ENCODE results near the gene SGCG.
"Not testable (repeated sequence)": the region's sequence is repeated elsewhere in the genome, so short reads cannot be mapped to it uniquely, and the experiment has no call there.

The SGCG gene, protein sequence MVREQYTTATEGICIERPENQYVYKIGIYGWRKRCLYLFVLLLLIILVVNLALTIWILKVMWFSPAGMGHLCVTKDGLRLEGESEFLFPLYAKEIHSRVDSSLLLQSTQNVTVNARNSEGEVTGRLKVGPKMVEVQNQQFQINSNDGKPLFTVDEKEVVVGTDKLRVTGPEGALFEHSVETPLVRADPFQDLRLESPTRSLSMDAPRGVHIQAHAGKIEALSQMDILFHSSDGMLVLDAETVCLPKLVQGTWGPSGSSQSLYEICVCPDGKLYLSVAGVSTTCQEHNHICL

GRCh38 chr13:23180711-23181110 is at the start of gene SGCG:
Gene SGCG, plus strand, starts transcription at chr13:23180979. Its CDS starts 22,716 bp downstream, at chr13:23203695.
- Histone ChIP-seq H3K27ac (ENCODE audit: low read length) (no peak within 1 kb of the TSS), H3K27me3 (ENCODE audit: insufficient read depth, low read length) (no peaks in the 10 kb centered on the region), H3K4me3 (ENCODE audit: low read length) (no peak within 1 kb of the TSS), H3K36me3 (ENCODE audit: insufficient read depth, low read depth, low read length) (no peaks in the 10 kb centered on the region), H3K4me1 (ENCODE audit: insufficient read depth, low read length) (no peaks in the 10 kb centered on the region), H3K9me3 (ENCODE audit: insufficient read depth, low read depth, low read length) (no peaks in the 10 kb centered on the region), H3K9ac (ENCODE audit: low read depth, low read length) (no peak within 1 kb of the TSS)

DNA sequence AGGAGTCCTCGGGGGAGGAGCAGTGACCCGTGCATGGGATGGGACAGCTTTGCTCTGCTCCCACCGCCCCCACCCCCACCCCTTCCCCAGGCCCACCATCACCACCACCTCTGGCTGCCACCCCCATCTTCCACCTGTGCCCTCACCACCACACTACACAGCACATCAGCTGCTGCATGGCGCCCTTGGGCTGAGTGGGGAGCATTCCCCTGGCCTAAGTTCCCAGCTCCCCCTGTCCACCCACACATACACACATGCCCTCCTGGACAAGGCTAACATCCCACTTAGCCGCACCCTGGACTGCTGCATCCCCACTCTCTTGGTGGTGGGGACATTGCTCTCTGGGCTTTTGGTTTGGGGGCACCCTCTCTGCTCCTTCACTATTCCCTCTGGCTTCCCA is 46.2 kb upstream of the SGCG start:
- no peaks in the 10 kb centered on the region for H3K9me3 ChIP-seq (ENCODE audit: insufficient read depth, low read depth, low read length)
- H3K4me1 ChIP-seq (ENCODE audit: insufficient read depth, low read length) = no peaks in the 10 kb centered on the region
- H3K36me3 ChIP-seq (ENCODE audit: insufficient read depth, low read depth, low read length) = no peaks in the 10 kb centered on the region
- H3K27me3 ChIP-seq (ENCODE audit: insufficient read depth, low read length) = no peaks in the 10 kb centered on the region
- H3K27ac ChIP-seq (ENCODE audit: low read length) = no peak overlapping the region
- no peak overlapping the region for H3K9ac ChIP-seq (ENCODE audit: low read depth, low read length)
- H3K4me3 ChIP-seq (ENCODE audit: low read length) = no peak overlapping the region

GRCh38 chr13:23140492-23140891 is 40.3 kb upstream of the SGCG start:
- no peaks in the 10 kb centered on the region for H3K27me3 ChIP-seq (ENCODE audit: insufficient read depth, low read length)
- H3K9ac ChIP-seq (ENCODE audit: low read depth, low read length) = no peak overlapping the region
- H3K4me1 ChIP-seq (ENCODE audit: insufficient read depth, low read length) = no peaks in the 10 kb centered on the region

GRCh38 chr13:23141964-23142363 is 38.8 kb upstream of the SGCG start:
- Histone ChIP-seq H3K9me3 (ENCODE audit: insufficient read depth, low read depth, low read length) (peaks cover 7% of the 10 kb centered on the region; the same call in 1 of the 2 replicates), H3K9ac (ENCODE audit: low read depth, low read length) (no peak overlapping the region), H3K36me3 (ENCODE audit: insufficient read depth, low read depth, low read length) (no peaks in the 10 kb centered on the region), H3K27me3 (ENCODE audit: insufficient read depth, low read length) (no peaks in the 10 kb centered on the region), H3K4me1 (ENCODE audit: insufficient read depth, low read length) (no peaks in the 10 kb centered on the region), H3K4me3 (ENCODE audit: low read length) (no peak overlapping the region), H3K27ac (ENCODE audit: low read length) (no peak overlapping the region)

More at GRCh38 chr13:23140492-23140891, 40.3 kb upstream of the SGCG start:
- Histone ChIP-seq H3K36me3 (ENCODE audit: insufficient read depth, low read depth, low read length) (no peaks in the 10 kb centered on the region), H3K9me3 (ENCODE audit: insufficient read depth, low read depth, low read length) (peaks cover 7% of the 10 kb centered on the region; the same call in 1 of the 2 replicates), H3K27ac (ENCODE audit: low read length) (no peak overlapping the region), H3K4me3 (ENCODE audit: low read length) (no peak overlapping the region)

- not testable (repeated sequence) for H3K27me3 ChIP-seq (ENCODE audit: insufficient read depth, low read length); H3K9ac ChIP-seq (ENCODE audit: low read depth, low read length); H3K4me1 ChIP-seq (ENCODE audit: insufficient read depth, low read length); H3K9me3 ChIP-seq (ENCODE audit: insufficient read depth, low read depth, low read length); H3K4me3 ChIP-seq (ENCODE audit: low read length); H3K36me3 ChIP-seq (ENCODE audit: insufficient read depth, low read depth, low read length); H3K27ac ChIP-seq (ENCODE audit: low read length)
These were observed 38.2 kb upstream of the SGCG start for GRCh38 chr13:23142607-23143006.

- Histone ChIP-seq H3K27me3 (ENCODE audit: insufficient read depth, low read length) (no peaks in the 10 kb centered on the region), H3K4me1 (ENCODE audit: insufficient read depth, low read length) (no peaks in the 10 kb centered on the region), H3K4me3 (ENCODE audit: low read length) (no peak overlapping the region), H3K9ac (ENCODE audit: low read depth, low read length) (no peak overlapping the region), H3K36me3 (ENCODE audit: insufficient read depth, low read depth, low read length) (no peaks in the 10 kb centered on the region), H3K27ac (ENCODE audit: low read length) (no peak overlapping the region), H3K9me3 (ENCODE audit: insufficient read depth, low read depth, low read length) (peaks cover 7% of the 10 kb centered on the region; the same call in 1 of the 2 replicates)
These were observed 36.3 kb upstream of the SGCG start for GRCh38 chr13:23144431-23144830.

- Histone ChIP-seq H3K27me3 (ENCODE audit: insufficient read depth, low read length) (no peaks in the 10 kb centered on the region), H3K9ac (ENCODE audit: low read depth, low read length) (no peak overlapping the region), H3K36me3 (ENCODE audit: insufficient read depth, low read depth, low read length) (no peaks in the 10 kb centered on the region), H3K4me3 (ENCODE audit: low read length) (no peak overlapping the region), H3K9me3 (ENCODE audit: insufficient read depth, low read depth, low read length) (peaks cover 7% of the 10 kb centered on the region; the same call in 1 of the 2 replicates), H3K4me1 (ENCODE audit: insufficient read depth, low read length) (no peaks in the 10 kb centered on the region), H3K27ac (ENCODE audit: low read length) (no peak overlapping the region)
These were observed 34.8 kb upstream of the SGCG start for GRCh38 chr13:23146006-23146405.

DNA sequence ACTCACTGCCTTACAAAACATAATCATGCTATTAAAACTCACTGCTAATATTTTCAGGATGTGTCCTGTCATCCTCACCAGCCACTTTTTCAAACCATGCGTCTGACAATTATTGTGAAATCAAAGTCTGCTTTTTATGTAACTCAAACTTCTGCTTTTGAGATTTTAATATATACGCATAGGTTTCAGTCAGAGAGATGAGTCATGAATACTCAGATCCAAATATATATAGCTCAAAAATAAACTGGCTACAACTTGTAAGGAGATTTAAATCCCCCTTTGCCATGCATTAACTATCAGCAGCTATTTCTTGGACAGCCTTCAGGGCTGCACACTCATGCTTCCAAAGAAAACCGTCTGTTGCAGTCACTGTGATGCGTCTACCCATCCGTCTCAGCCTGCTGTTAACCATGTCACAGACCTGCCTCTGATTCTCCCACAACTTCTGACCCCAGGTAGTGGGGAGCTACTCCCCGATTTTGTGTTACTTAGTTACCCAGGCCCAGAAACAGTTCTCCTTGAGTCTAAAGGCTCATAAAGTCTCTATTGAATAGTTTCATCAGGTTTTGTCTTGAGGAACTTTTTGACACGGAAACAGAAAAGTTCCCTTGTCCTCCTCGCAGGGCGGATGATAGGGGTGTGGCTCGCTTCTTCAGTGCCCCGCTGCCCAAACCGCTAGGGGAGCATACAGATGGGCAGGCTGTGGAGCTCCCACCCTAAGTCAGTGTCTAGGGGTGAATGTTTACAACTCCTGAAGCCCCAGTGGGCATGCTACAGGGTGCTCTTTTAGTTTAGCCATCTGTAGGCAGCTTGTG is 33.8 kb upstream of the SGCG start:
- Histone ChIP-seq H3K9ac (ENCODE audit: low read depth, low read length) (no peak overlapping the region), H3K27ac (ENCODE audit: low read length) (no peak overlapping the region), H3K27me3 (ENCODE audit: insufficient read depth, low read length) (no peaks in the 10 kb centered on the region)

GRCh38 chr13:23147827-23148226 is 33.0 kb upstream of the SGCG start:
- Histone ChIP-seq H3K4me1 (ENCODE audit: insufficient read depth, low read length) (no peaks in the 10 kb centered on the region), H3K27ac (ENCODE audit: low read length) (no peak overlapping the region), H3K36me3 (ENCODE audit: insufficient read depth, low read depth, low read length) (no peaks in the 10 kb centered on the region), H3K4me3 (ENCODE audit: low read length) (no peak overlapping the region), H3K9me3 (ENCODE audit: insufficient read depth, low read depth, low read length) (no peaks in the 10 kb centered on the region), H3K27me3 (ENCODE audit: insufficient read depth, low read length) (no peaks in the 10 kb centered on the region), H3K9ac (ENCODE audit: low read depth, low read length) (no peak overlapping the region)

More for the DNA sequence above, 33.8 kb upstream of the SGCG start:
- Histone ChIP-seq H3K4me3 (ENCODE audit: low read length) (no peak overlapping the region), H3K4me1 (ENCODE audit: insufficient read depth, low read length) (no peaks in the 10 kb centered on the region), H3K36me3 (ENCODE audit: insufficient read depth, low read depth, low read length) (no peaks in the 10 kb centered on the region), H3K9me3 (ENCODE audit: insufficient read depth, low read depth, low read length) (peaks cover 5% of the 10 kb centered on the region; the same call in 1 of the 2 replicates)

GRCh38 chr13:23157781-23158180 is 23.0 kb upstream of the SGCG start:
- no peak overlapping the region for H3K27ac ChIP-seq (ENCODE audit: low read length)
- no peak overlapping the region for H3K9ac ChIP-seq (ENCODE audit: low read depth, low read length)
- no peaks in the 10 kb centered on the region for H3K9me3 ChIP-seq (ENCODE audit: insufficient read depth, low read depth, low read length)
- peaks cover 30% of the 10 kb centered on the region for H3K27me3 ChIP-seq (ENCODE audit: insufficient read depth, low read length)
- no peaks in the 10 kb centered on the region for H3K36me3 ChIP-seq (ENCODE audit: insufficient read depth, low read depth, low read length)
- no peak overlapping the region for H3K4me3 ChIP-seq (ENCODE audit: low read length)
- no peaks in the 10 kb centered on the region for H3K4me1 ChIP-seq (ENCODE audit: insufficient read depth, low read length)

- Histone ChIP-seq H3K9ac (ENCODE audit: low read depth, low read length) (peak overlapping the region; percentile 59; the same call in 1 of the 2 replicates), H3K27ac (ENCODE audit: low read length) (no peak overlapping the region), H3K27me3 (ENCODE audit: insufficient read depth, low read length) (peaks cover 30% of the 10 kb centered on the region)
These were observed 21.5 kb upstream of the SGCG start for GRCh38 chr13:23159205-23159759.

More at GRCh38 chr13:23159205-23159759, 21.5 kb upstream of the SGCG start:
- H3K4me1 ChIP-seq (ENCODE audit: insufficient read depth, low read length) = no peaks in the 10 kb centered on the region
- no peaks in the 10 kb centered on the region for H3K36me3 ChIP-seq (ENCODE audit: insufficient read depth, low read depth, low read length)
- H3K9me3 ChIP-seq (ENCODE audit: insufficient read depth, low read depth, low read length) = no peaks in the 10 kb centered on the region
- peak overlapping the region; percentile 90 for H3K4me3 ChIP-seq (ENCODE audit: low read length)
